H9 (cell line): ENCODE data around the gene CAPG. TPM values are rescaled to one million over a fixed set of nuclear protein-coding genes. Genes with fewer than 3 reads are reported as not detected.

ENCODE experiments used
- DNase-seq: peaks from one replicate; pipeline ENCODE4 v3.0.0-alpha.2; 2017
- H2AFZ ChIP-seq: one replicate; pipeline ENCODE4 v1.6.1; 2013; ENCODE audit warnings: mild to moderate bottlenecking, low read length, control low read depth, moderate library complexity
- H2AK5ac ChIP-seq: 2 replicates; pipeline ENCODE4 v1.6.1; 2013; ENCODE audit warnings: low read length, control low read depth, mixed read lengths; ENCODE audit not compliant: insufficient read length
- H2BK120ac ChIP-seq: one replicate; pipeline ENCODE4 v1.6.1; 2013; ENCODE audit warnings: low read depth, mild to moderate bottlenecking, low read length, control low read depth, inconsistent platforms; ENCODE audit not compliant: poor library complexity, severe bottlenecking
- H2BK12ac ChIP-seq: 2 replicates; pipeline ENCODE4 v1.6.1; 2013; ENCODE audit warnings: low read length, control low read depth, mixed read lengths, low read depth; ENCODE audit not compliant: insufficient read length
- H2BK15ac ChIP-seq: 2 replicates; pipeline ENCODE4 v1.6.1; 2013; ENCODE audit warnings: low read depth, low read length, control low read depth
- H2BK20ac ChIP-seq: one replicate; pipeline ENCODE4 v1.6.1; 2013; ENCODE audit warnings: low read depth, mild to moderate bottlenecking, low read length, control low read depth, inconsistent platforms; ENCODE audit not compliant: poor library complexity, severe bottlenecking
- H2BK5ac ChIP-seq: 2 replicates; pipeline ENCODE4 v1.6.1; 2013; ENCODE audit warnings: low read length, control low read depth, mixed read lengths; ENCODE audit not compliant: insufficient read length
- H3K14ac ChIP-seq: 2 replicates; pipeline ENCODE4 v1.6.1; 2013; ENCODE audit warnings: low read length, control low read depth; ENCODE audit not compliant: insufficient read depth
- H3K18ac ChIP-seq: 2 replicates; pipeline ENCODE4 v1.6.1; 2013; ENCODE audit warnings: low read depth, mild to moderate bottlenecking, mixed read lengths, low read length, control low read depth; ENCODE audit not compliant: insufficient read length
- H3K23ac ChIP-seq: 2 replicates; pipeline ENCODE4 v1.6.1; 2013; ENCODE audit warnings: low read length, control low read depth, mixed read lengths, low read depth; ENCODE audit not compliant: insufficient read length
- H3K23me2 ChIP-seq: 2 replicates; pipeline ENCODE4 v1.6.1; 2013; ENCODE audit warnings: low read depth, mild to moderate bottlenecking, mixed read lengths, low read length, control low read depth; ENCODE audit not compliant: insufficient read length, poor library complexity, severe bottlenecking
- H3K27ac ChIP-seq: 2 replicates; pipeline ENCODE4 v1.5.1; 2013; ENCODE audit warnings: low read length, control low read depth, mixed read lengths, low read depth; ENCODE audit not compliant: insufficient read length
- H3K27me3 ChIP-seq: 2 replicates; pipeline ENCODE4 v1.6.1; 2013; ENCODE audit warnings: low read length, control low read depth, inconsistent platforms; ENCODE audit not compliant: insufficient read depth
- H3K4ac ChIP-seq: 2 replicates; pipeline ENCODE4 v1.6.1; 2013; ENCODE audit warnings: low read depth, mild to moderate bottlenecking, control low read depth, inconsistent platforms, low read length, moderate library complexity
- H3K4me1 ChIP-seq: 2 replicates; pipeline ENCODE4 v1.6.1; 2013; ENCODE audit warnings: low read length, control low read depth, inconsistent platforms; ENCODE audit not compliant: insufficient read depth
- H3K4me2 ChIP-seq: 2 replicates; pipeline ENCODE4 v1.6.1; 2013; ENCODE audit warnings: low read length, control low read depth, mixed read lengths; ENCODE audit not compliant: insufficient read length, insufficient read depth
- H3K56ac ChIP-seq: 2 replicates; pipeline ENCODE4 v1.6.1; 2013; ENCODE audit warnings: low read depth, mild to moderate bottlenecking, mixed read lengths, low read length, control low read depth; ENCODE audit not compliant: insufficient read length
- H3K79me1 ChIP-seq: 2 replicates; pipeline ENCODE4 v1.6.1; 2013; ENCODE audit warnings: low read depth, mild to moderate bottlenecking, moderate library complexity, low read length, control low read depth, inconsistent platforms; ENCODE audit not compliant: insufficient read depth, poor library complexity, severe bottlenecking
- H3K79me2 ChIP-seq: 2 replicates; pipeline ENCODE4 v1.6.1; 2013; ENCODE audit warnings: low read length, control low read depth, inconsistent platforms; ENCODE audit not compliant: insufficient read depth
- H3K9ac ChIP-seq: 2 replicates; pipeline ENCODE4 v1.6.1; 2013; ENCODE audit warnings: low read length, control low read depth, mixed read lengths; ENCODE audit not compliant: insufficient read length; ENCODE audit errors: extremely low read depth
- H3K9me3 ChIP-seq: one replicate; pipeline ENCODE4 v1.6.1; 2013; ENCODE audit warnings: low read depth, low read length, inconsistent platforms; ENCODE audit not compliant: control insufficient read depth
- H3T11ph ChIP-seq: one replicate; pipeline ENCODE4 v1.6.1; 2013; ENCODE audit warnings: mild to moderate bottlenecking, low read length, control low read depth, inconsistent platforms
- H4K20me1 ChIP-seq: one replicate; pipeline ENCODE4 v1.6.1; 2013; ENCODE audit not compliant: control insufficient read depth, insufficient read length, insufficient read depth
- H4K5ac ChIP-seq: 2 replicates; pipeline ENCODE4 v1.6.1; 2013; ENCODE audit warnings: low read depth, mild to moderate bottlenecking, mixed read lengths, low read length, control low read depth; ENCODE audit not compliant: insufficient read length
- H4K8ac ChIP-seq: replicated peaks from 2 replicates; pipeline ENCODE4 v1.6.1; 2013; ENCODE audit warnings: low read length, control low read depth, mixed read lengths, low read depth; ENCODE audit not compliant: insufficient read length
- H4K91ac ChIP-seq: 2 replicates; pipeline ENCODE4 v1.6.1; 2013; ENCODE audit warnings: low read depth, mild to moderate bottlenecking, moderate library complexity, mixed read lengths, low read length, control low read depth; ENCODE audit not compliant: insufficient read length
- H3K27ac Mint-ChIP-seq, 3 experiments: 2 replicates in 2 of 3; 3 replicates in 1 of 3; pipeline ENCODE4 v1.8.0; 2020 to 2021; ENCODE audit warnings: mixed read lengths in 3 of 3, mild to moderate bottlenecking in 1 of 3, moderate library complexity in 1 of 3
- H3K27me3 Mint-ChIP-seq: 2 replicates; pipeline ENCODE4 v1.8.0; 2021; ENCODE audit warnings: low read depth, mild to moderate bottlenecking, moderate library complexity, mixed read lengths
- H3K36me3 Mint-ChIP-seq, 3 experiments: 2 replicates in 2 of 3; 3 replicates in 1 of 3; pipeline ENCODE4 v1.8.0; 2020 to 2021; ENCODE audit warnings: low read depth in 3 of 3, mixed read lengths in 3 of 3; ENCODE audit not compliant: insufficient read depth in 1 of 3
- H3K4me1 Mint-ChIP-seq, 2 experiments: 2 replicates each; pipeline ENCODE4 v1.8.0; 2020; ENCODE audit warnings: mixed read lengths in 2 of 2
- H3K4me3 Mint-ChIP-seq, 2 experiments: 2 replicates in 1 of 2; 3 replicates in 1 of 2; pipeline ENCODE4 v1.8.0; 2020 to 2021; ENCODE audit warnings: mild to moderate bottlenecking in 2 of 2, mixed read lengths in 2 of 2, moderate library complexity in 1 of 2
- H3K9me3 Mint-ChIP-seq, 2 experiments: 2 replicates in 1 of 2; 3 replicates in 1 of 2; pipeline ENCODE4 v1.8.0; 2020; ENCODE audit warnings: mild to moderate bottlenecking in 2 of 2, mixed read lengths in 2 of 2, moderate library complexity in 1 of 2
- WGBS: extraction: QIAGEN DNeasy Blood & Tissue Kit; methylation state at CpG from one replicate; pipeline ENCODE4 v1.1.7; 2013; ENCODE audit warnings: missing lambda C conversion rate, low lambda C conversion rate, mixed read lengths; ENCODE audit not compliant: insufficient read length; ENCODE audit errors: extremely low coverage; 5-methylcytosine and 5-hydroxymethylcytosine counted together
- total RNA-seq: library from RNA; stranded (reverse); gene quantifications from 2 replicates; pipeline ENCODE4 v1.2.1, GENCODE V29; 2021
- TF ChIP-seq, protein P1 (sequence below): fragments of 200-600 bp; sonication (generic); conservative IDR thresholded peaks from 3 replicates; pipeline ENCODE4 v1.8.0; 2021; ENCODE audit warnings: antibody characterized with exemption, mild to moderate bottlenecking

The CAPG gene
- total RNA-seq, 1 experiment from 2014 or later, result 72.8 TPM

DNA sequence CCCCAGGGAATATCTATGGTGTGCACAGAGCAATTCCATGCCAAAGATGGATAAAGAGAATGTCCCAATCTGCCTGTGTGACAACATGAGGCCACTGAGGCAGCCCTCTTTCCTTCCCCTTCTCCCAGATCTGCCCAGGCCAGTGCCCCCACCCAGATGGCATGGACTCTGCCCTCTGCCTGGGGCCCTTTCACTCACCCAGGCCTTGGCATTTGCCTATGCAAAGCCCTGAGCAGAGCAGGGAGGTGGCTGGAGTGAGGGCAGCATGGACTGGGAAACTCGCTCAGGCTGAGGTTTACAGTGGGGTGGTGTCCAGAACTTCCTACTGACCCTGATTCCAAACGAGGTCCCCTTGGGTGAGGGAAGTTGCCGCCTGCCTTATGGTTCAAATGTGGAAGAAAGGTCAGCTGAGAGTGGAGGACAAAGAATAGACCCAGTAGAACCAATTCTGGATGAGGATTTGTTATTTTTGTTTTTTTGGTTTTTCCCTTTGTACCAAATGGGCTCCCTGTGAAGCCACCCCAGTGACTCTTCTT is 17.2 kb upstream of the CAPG start:
- TF ChIP-seq, protein P1, sequence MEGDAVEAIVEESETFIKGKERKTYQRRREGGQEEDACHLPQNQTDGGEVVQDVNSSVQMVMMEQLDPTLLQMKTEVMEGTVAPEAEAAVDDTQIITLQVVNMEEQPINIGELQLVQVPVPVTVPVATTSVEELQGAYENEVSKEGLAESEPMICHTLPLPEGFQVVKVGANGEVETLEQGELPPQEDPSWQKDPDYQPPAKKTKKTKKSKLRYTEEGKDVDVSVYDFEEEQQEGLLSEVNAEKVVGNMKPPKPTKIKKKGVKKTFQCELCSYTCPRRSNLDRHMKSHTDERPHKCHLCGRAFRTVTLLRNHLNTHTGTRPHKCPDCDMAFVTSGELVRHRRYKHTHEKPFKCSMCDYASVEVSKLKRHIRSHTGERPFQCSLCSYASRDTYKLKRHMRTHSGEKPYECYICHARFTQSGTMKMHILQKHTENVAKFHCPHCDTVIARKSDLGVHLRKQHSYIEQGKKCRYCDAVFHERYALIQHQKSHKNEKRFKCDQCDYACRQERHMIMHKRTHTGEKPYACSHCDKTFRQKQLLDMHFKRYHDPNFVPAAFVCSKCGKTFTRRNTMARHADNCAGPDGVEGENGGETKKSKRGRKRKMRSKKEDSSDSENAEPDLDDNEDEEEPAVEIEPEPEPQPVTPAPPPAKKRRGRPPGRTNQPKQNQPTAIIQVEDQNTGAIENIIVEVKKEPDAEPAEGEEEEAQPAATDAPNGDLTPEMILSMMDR, result no peak
- peaks cover 5% of the 10 kb centered on the region for H3K23me2 ChIP-seq
- H3K9me3 ChIP-seq, result no peaks in the 10 kb centered on the region
- H3K9ac ChIP-seq, result no peak overlapping the region
- no peak overlapping the region for H3K18ac ChIP-seq
- peaks cover 15% of the 10 kb centered on the region; the same call in 1 of the 2 replicates for H3K4me1 ChIP-seq
- no peak overlapping the region for H3K27ac ChIP-seq
- H3T11ph ChIP-seq, result no peak overlapping the region
- no peaks in the 10 kb centered on the region for H3K9me3 Mint-ChIP-seq
- no peak overlapping the region for H2BK120ac ChIP-seq
- H4K5ac ChIP-seq, result no peak overlapping the region
- no peak overlapping the region for H3K23ac ChIP-seq
- H2BK15ac ChIP-seq, result no peak overlapping the region
- H2BK12ac ChIP-seq, result no peak overlapping the region
- no peaks in the 10 kb centered on the region for H3K79me2 ChIP-seq
- H3K79me1 ChIP-seq, result no peaks in the 10 kb centered on the region
- H4K91ac ChIP-seq, result no peak overlapping the region
- H3K27me3 Mint-ChIP-seq, result peaks cover 28% of the 10 kb centered on the region
- no CpG with 5 or more reads among the region's 3 CpGs for WGBS
- H4K8ac ChIP-seq, result no peak overlapping the region
- no peak overlapping the region for H3K27ac Mint-ChIP-seq
- no peak overlapping the region for H2BK5ac ChIP-seq
- no peak overlapping the region for H3K4me3 Mint-ChIP-seq
- no peaks in the 10 kb centered on the region; a peak in 1 of 7 replicates for H3K36me3 Mint-ChIP-seq
- H3K56ac ChIP-seq, result no peak overlapping the region
- no peak overlapping the region for H2BK20ac ChIP-seq
- no peak overlapping the region for H3K4ac ChIP-seq
- no peak for DNase-seq
- no peak overlapping the region for H2AFZ ChIP-seq
- H3K4me1 Mint-ChIP-seq, result peaks cover 39 to 43% of the 10 kb centered on the region in 2 experiments
- no peak overlapping the region for H3K4me2 ChIP-seq
- H4K20me1 ChIP-seq, result no peaks in the 10 kb centered on the region
- no peak overlapping the region for H3K14ac ChIP-seq
- H3K27me3 ChIP-seq, result no peaks in the 10 kb centered on the region
- no peak overlapping the region for H2AK5ac ChIP-seq
